IMR-90 (cell line): ENCODE results near the gene SPEG. TPM values are rescaled to one million over a fixed set of nuclear protein-coding genes. Genes with fewer than 3 reads are reported as not detected.
A peak's percentile ranks its signal among the peaks of the same experiment; 100 is the strongest.

Experiments
- ATAC-seq: fragments of 200-7000 bp; cut with Tn5 transposase; 2 replicates; pipeline ENCODE4 v1.9.1; 2020; ENCODE audit warnings: low read depth, mild to moderate bottlenecking, moderate library complexity
- BruUV-seq: library from RNA; stranded (reverse); fragments of 400-500 nt; replicated peaks from 2 replicates; lab custom pipeline; 2021; lab: Mats Ljungman, UMichigan
- CTCF ChIA-PET: fragments of 300-600 bp; formaldehyde crosslinking; extraction: SDS; loops from one replicate; lab custom pipeline; 2021; ENCODE audit warnings: antibody characterized with exemption; lab: Yijun Ruan, JAX
- POLR2A ChIA-PET: fragments of 300-600 bp; sonication (Branson Sonifier 250); formaldehyde crosslinking; loops from one replicate; lab custom pipeline; 2022; ENCODE audit warnings: antibody characterized with exemption; ENCODE audit not compliant: unreplicated experiment; lab: Charles Lee
- DNase-seq: peaks from one replicate; pipeline ENCODE4 v3.0.0; 2013
- H2AFZ ChIP-seq: replicated peaks from 2 replicates; pipeline ENCODE3; 2013; ENCODE audit warnings: low read length, mild to moderate bottlenecking; ENCODE audit not compliant: poor library complexity
- H2AK5ac ChIP-seq: 2 replicates; pipeline ENCODE4 v1.6.1; 2013; ENCODE audit warnings: low read depth, low read length, inconsistent platforms
- H2AK9ac ChIP-seq: replicated peaks from 2 replicates; pipeline ENCODE3; 2013; ENCODE audit warnings: mild to moderate bottlenecking, low read depth, low read length, moderate library complexity; ENCODE audit not compliant: poor library complexity
- H2BK120ac ChIP-seq: 2 replicates; pipeline ENCODE4 v1.6.1; 2013; ENCODE audit warnings: low read depth, low read length, inconsistent platforms
- H2BK15ac ChIP-seq: 3 replicates; pipeline ENCODE4 v1.6.1; 2013; ENCODE audit warnings: low read depth, low read length, inconsistent platforms
- H2BK20ac ChIP-seq: 2 replicates; pipeline ENCODE4 v1.6.1; 2013; ENCODE audit warnings: low read depth, mild to moderate bottlenecking, inconsistent platforms, low read length, moderate library complexity
- H2BK5ac ChIP-seq: 2 replicates; pipeline ENCODE4 v1.6.1; 2013; ENCODE audit warnings: mild to moderate bottlenecking, low read depth, low read length, inconsistent platforms; ENCODE audit not compliant: poor library complexity, severe bottlenecking
- H3K14ac ChIP-seq: replicated peaks from 2 replicates; pipeline ENCODE4 v1.6.1; 2013; ENCODE audit warnings: low read depth, low read length, inconsistent platforms
- H3K18ac ChIP-seq: 2 replicates; pipeline ENCODE4 v1.6.1; 2013; ENCODE audit warnings: low read depth, low read length, control low read depth
- H3K23ac ChIP-seq: 2 replicates; pipeline ENCODE4 v1.6.1; 2013; ENCODE audit warnings: low read depth, low read length, inconsistent platforms
- H3K27ac ChIP-seq: 2 replicates; pipeline ENCODE4 v1.5.1; 2013; ENCODE audit warnings: mild to moderate bottlenecking, control low read depth, low read length; ENCODE audit not compliant: insufficient read depth
- H3K27me3 ChIP-seq: 2 replicates; pipeline ENCODE4 v1.6.1; 2013; ENCODE audit warnings: low read length; ENCODE audit not compliant: control insufficient read depth, insufficient read depth
- H3K36me3 ChIP-seq: 2 replicates; pipeline ENCODE4 v1.6.1; 2013; ENCODE audit warnings: low read length, mixed read lengths; ENCODE audit not compliant: control insufficient read depth, insufficient read depth
- H3K4ac ChIP-seq: 2 replicates; pipeline ENCODE4 v1.6.1; 2013; ENCODE audit warnings: low read depth, low read length, inconsistent platforms
- H3K4me1 ChIP-seq: 2 replicates; pipeline ENCODE4 v1.6.1; 2013; ENCODE audit warnings: low read length, mixed read lengths; ENCODE audit not compliant: control insufficient read depth, insufficient read depth
- H3K4me2 ChIP-seq: 2 replicates; pipeline ENCODE4 v1.6.1; 2013; ENCODE audit warnings: low read depth, mild to moderate bottlenecking, control low read depth, low read length, moderate library complexity
- H3K4me3 ChIP-seq: 2 replicates; pipeline ENCODE4 v1.5.1; 2013; ENCODE audit warnings: low read depth, mild to moderate bottlenecking, control low read depth, low read length, moderate library complexity; ENCODE audit not compliant: insufficient read depth
- H3K56ac ChIP-seq: 2 replicates; pipeline ENCODE4 v1.6.1; 2013; ENCODE audit warnings: low read length, inconsistent platforms; ENCODE audit not compliant: insufficient read depth; ENCODE audit errors: extremely low read depth
- H3K79me1 ChIP-seq, 2 experiments: 2 replicates each; pipeline ENCODE4 v1.6.1; 2013; ENCODE audit warnings: low read length in 2 of 2, inconsistent platforms in 1 of 2, low read depth in 1 of 2
- H3K9ac ChIP-seq: 2 replicates; pipeline ENCODE4 v1.6.1; 2013; ENCODE audit warnings: low read depth, low read length, control low read depth
- H3K9me1 ChIP-seq: 2 replicates; pipeline ENCODE4 v1.6.1; 2013; ENCODE audit warnings: low read length, inconsistent platforms; ENCODE audit not compliant: insufficient read depth
- H3K9me3 ChIP-seq: 2 replicates; pipeline ENCODE4 v1.6.1; 2013; ENCODE audit warnings: low read length; ENCODE audit not compliant: control insufficient read depth, insufficient read depth
- H4K20me1 ChIP-seq: 2 replicates; pipeline ENCODE4 v1.6.1; 2013; ENCODE audit warnings: low read length, inconsistent platforms; ENCODE audit not compliant: insufficient read depth
- H4K5ac ChIP-seq: 2 replicates; pipeline ENCODE4 v1.6.1; 2013; ENCODE audit warnings: mild to moderate bottlenecking, low read depth, low read length, control low read depth
- H4K8ac ChIP-seq, 2 experiments: 2 replicates each; pipeline ENCODE4 v1.6.1; 2013; ENCODE audit warnings: low read depth in 2 of 2, low read length in 2 of 2, control low read depth in 1 of 2, inconsistent platforms in 1 of 2
- H4K91ac ChIP-seq: 2 replicates; pipeline ENCODE4 v1.6.1; 2013; ENCODE audit warnings: low read depth, low read length, inconsistent platforms; ENCODE audit not compliant: insufficient read depth
- CEBPB ChIP-seq: IDR thresholded peaks from 2 replicates; pipeline ENCODE4 v1.6.1; 2012; ENCODE audit warnings: low read depth, low read length, improper control_type of control experiment
- CHD1 ChIP-seq: IDR thresholded peaks from 2 replicates; pipeline ENCODE4 v1.6.1; 2012; ENCODE audit warnings: low read depth, low read length, improper control_type of control experiment
- MAFK ChIP-seq: IDR thresholded peaks from 2 replicates; pipeline ENCODE4 v1.6.1; 2012; ENCODE audit warnings: low read depth, low read length, improper control_type of control experiment
- MXI1 ChIP-seq: IDR thresholded peaks from 2 replicates; pipeline ENCODE4 v1.6.1; 2012; ENCODE audit warnings: low read depth, mild to moderate bottlenecking, low read length, moderate library complexity, borderline replicate concordance
- SMC3 ChIP-seq: fragments of 150-350 bp; IDR thresholded peaks from 2 replicates; pipeline ENCODE4 v1.6.1; 2016; ENCODE audit warnings: low read depth, mild to moderate bottlenecking, antibody characterized with exemption, low read length, moderate library complexity
- WGBS, 2 experiments: methylation state at CpG; one replicate each; pipeline versions ENCODE4 v1.1.5 to v1.1.7; 2013; ENCODE audit warnings: missing lambda C conversion rate in 2 of 2; ENCODE audit not compliant: insufficient read length in 1 of 2; ENCODE audit errors: extremely low coverage in 2 of 2; 5-methylcytosine and 5-hydroxymethylcytosine counted together
- dilution Hi-C: fragments of 300-500 bp; cut with HindIII; formaldehyde crosslinking; loops from one replicate; pipeline ENCODE4 v1.14.3; 2018; ENCODE audit warnings: low sequenced_read_pairs; ENCODE audit not compliant: unreplicated experiment
- in situ Hi-C: fragments of 300-500 bp; cut with MboI; formaldehyde crosslinking; loops from 3 replicates; pipeline ENCODE4 v1.14.3; 2019; ENCODE audit warnings: low sequenced_read_pairs, inconsistent platforms, mixed read lengths
- intact Hi-C: fragments of 100-400 bp; cut with micrococcal nuclease; formaldehyde crosslinking; loops from 2 replicates; pipeline ENCODE4 v1.10.0; 2022
- polyA plus RNA-seq, 3 experiments: library from polyadenylated mRNA; depleted of rRNA; stranded (reverse); fragments of >200 nt; gene quantifications; 2 replicates each; pipeline ENCODE4 v1.2.3, GENCODE V29; 2012; ENCODE audit warnings: low replicate concordance in 1 of 3
- total RNA-seq: library from RNA; depleted of rRNA; stranded (reverse); fragments of >200 nt; gene quantifications from 2 replicates; pipeline ENCODE4 v1.2.3, GENCODE V29; 2012

SPEG gene
- total and polyA plus RNA-seq, 2 of the 4 experiments (the other 2 are of a cell fraction): 6.8 to 81.6 TPM

GRCh38 chr2:219532378-219532649, 97.7 kb downstream of the SPEG start:
- Histone ChIP-seq H3K27me3 (peaks cover 44% of the 10 kb centered on the region), H2BK15ac (no peak overlapping the region), H2BK120ac (no peak overlapping the region), H3K23ac (no peak overlapping the region), H3K36me3 (no peaks in the 10 kb centered on the region), H3K4me2 (no peak overlapping the region), H3K27ac (no peak overlapping the region), H3K4me1 (no peaks in the 10 kb centered on the region), H3K18ac (no peak overlapping the region), H2AK9ac (no peak overlapping the region), H4K5ac (no peak overlapping the region), H3K9ac (no peak overlapping the region), H3K9me1 (no peaks in the 10 kb centered on the region), H2AK5ac (no peak overlapping the region), H3K9me3 (no peaks in the 10 kb centered on the region), H3K4me3 (no peak overlapping the region), H2AFZ (peak overlapping the region; percentile 3), H4K8ac (no peak overlapping the region), H3K4ac (no peak overlapping the region), H2BK5ac (no peak overlapping the region), H4K20me1 (no peaks in the 10 kb centered on the region), H3K79me1 (no peaks in the 10 kb centered on the region), H3K56ac (no peak overlapping the region), H2BK20ac (no peak overlapping the region), H4K91ac (no peak overlapping the region), H3K14ac (no peak overlapping the region)
- no TSS peak for BruUV-seq
- no peak for TF ChIP-seq CHD1
- no peak for TF ChIP-seq MXI1
- TF ChIP-seq SMC3: no peak
- TF ChIP-seq CEBPB: no peak
- no peak for TF ChIP-seq MAFK
- CTCF ChIA-PET: interaction anchor here (1.2 kb wide), 1 partner anchor 9 kb away, joined by 3 read pairs; no protein-coding TSS in a partner anchor
- ATAC-seq (no peak), DNase-seq (no peak)
- dilution Hi-C loops: no loop called here
- in situ Hi-C loops: loop anchor here (5.0 kb wide), 1 partner anchor 130 kb away; no protein-coding TSS in a partner anchor
- POLR2A ChIA-PET: no interaction called here
- intact Hi-C loops: loop anchor here (5.0 kb wide), 1 partner anchor 235 kb away; no protein-coding TSS in a partner anchor
- WGBS, 2 experiments: 88% methylated on average over 3 of the region's 8 CpGs; no CpG with 5 or more reads in 1 of the 2 experiments
